Endothelial cell of umbilical vein (primary cell): ENCODE data around the gene WNT9B. TPM values are rescaled to one million over a fixed set of nuclear protein-coding genes. Genes with fewer than 3 reads are reported as not detected.

Experiments
- BruUV-seq: library from RNA; stranded (reverse); fragments of 400-500 nt; replicated peaks from 2 replicates; lab custom pipeline; 2021; lab: Mats Ljungman, UMichigan
- CTCF ChIA-PET: fragments of 300-600, 350-600 bp; sonication (Branson Sonifier 250); formaldehyde crosslinking; loops from one replicate; lab custom pipeline; 2021; ENCODE audit warnings: antibody characterized with exemption, inconsistent platforms; lab: Charles Lee
- POLR2A ChIA-PET: fragments of 300-600, 350-600 bp; sonication (Branson Sonifier 250); formaldehyde crosslinking; loops from one replicate; lab custom pipeline; 2021; ENCODE audit warnings: antibody characterized with exemption, inconsistent platforms; lab: Charles Lee
- DNase-seq: peaks from one replicate; pipeline ENCODE4 v3.0.0-alpha.2; 2011; ENCODE audit warnings: low read depth, low spot score
- FAIRE-seq: peaks from 2 replicates; lab custom pipeline; 2011; peaks lifted over from hg19 to GRCh38; lab: Jason Lieb, UNC
- H2AFZ ChIP-seq: 2 replicates; pipeline ENCODE4 v1.6.0; 2012; ENCODE audit warnings: low read depth, low read length, control low read depth, inconsistent platforms
- H3K27ac ChIP-seq: 2 replicates; pipeline ENCODE4 v1.5.1; 2011; ENCODE audit warnings: low read depth, mild to moderate bottlenecking, control low read depth, low read length, moderate library complexity; ENCODE audit not compliant: insufficient read depth
- H3K27me3 ChIP-seq, 2 experiments: 2 replicates each; pipeline versions ENCODE4 v1.6.0 to v1.6.1; 2011; ENCODE audit warnings: low read length in 2 of 2, mixed read lengths in 1 of 2; ENCODE audit not compliant: control insufficient read depth in 2 of 2, insufficient read depth in 2 of 2
- H3K36me3 ChIP-seq, 2 experiments: 2 replicates in 1 of 2; 3 replicates in 1 of 2; pipeline ENCODE4 v1.5.1; 2011; ENCODE audit warnings: low read length in 2 of 2, mild to moderate bottlenecking in 1 of 2, moderate library complexity in 1 of 2; ENCODE audit not compliant: control insufficient read depth in 2 of 2, insufficient read depth in 2 of 2; ENCODE audit errors: extremely low read depth in 1 of 2
- H3K4me1 ChIP-seq: 3 replicates; pipeline ENCODE4 v1.5.1; 2011; ENCODE audit warnings: mild to moderate bottlenecking, low read length; ENCODE audit not compliant: control insufficient read depth, insufficient read depth; ENCODE audit errors: extremely low read depth
- H3K4me2 ChIP-seq: 2 replicates; pipeline ENCODE4 v1.6.1; 2011; ENCODE audit warnings: low read length, control low read depth, mixed read lengths; ENCODE audit not compliant: insufficient read depth
- H3K4me3 ChIP-seq, 3 experiments: fragments of 200-600 bp in 1 of 3; sonication (generic), shearing (Covaris generic) in 1 of 3; replicated peaks in 1 of 3; 2 replicates each; pipeline ENCODE4 v1.5.1; 2011 to 2016; ENCODE audit warnings: control low read depth in 3 of 3, low read length in 3 of 3, mild to moderate bottlenecking in 2 of 3, inconsistent platforms in 1 of 3, low read depth in 1 of 3, moderate library complexity in 1 of 3; ENCODE audit not compliant: insufficient read depth in 1 of 3
- H3K79me2 ChIP-seq: 2 replicates; pipeline ENCODE4 v1.6.0; 2012; ENCODE audit warnings: low read length, inconsistent platforms; ENCODE audit not compliant: control insufficient read depth, insufficient read depth
- H3K9ac ChIP-seq: replicated peaks from 2 replicates; pipeline ENCODE3; 2011; ENCODE audit warnings: low read length, control low read depth; ENCODE audit not compliant: insufficient read depth; ENCODE audit errors: extremely low read depth
- H3K9me1 ChIP-seq: replicated peaks from 3 replicates; pipeline ENCODE4 v1.6.0; 2011; ENCODE audit warnings: mild to moderate bottlenecking, low read length; ENCODE audit not compliant: control insufficient read depth, insufficient read depth; ENCODE audit errors: extremely low read depth
- H3K9me3 ChIP-seq: replicated peaks from 2 replicates; pipeline ENCODE4 v1.5.1; 2012; ENCODE audit warnings: low read length, inconsistent platforms; ENCODE audit not compliant: control insufficient read depth, insufficient read depth
- H4K20me1 ChIP-seq: replicated peaks from 2 replicates; pipeline ENCODE3; 2011; ENCODE audit warnings: mild to moderate bottlenecking, low read length; ENCODE audit not compliant: control insufficient read depth, insufficient read depth; ENCODE audit errors: extremely low read depth
- EZH2 ChIP-seq: IDR thresholded peaks from 2 replicates; pipeline ENCODE4 v1.6.1; 2012; ENCODE audit warnings: borderline replicate concordance, low read depth, mild to moderate bottlenecking, moderate library complexity, low read length, inconsistent platforms; ENCODE audit not compliant: severe bottlenecking
- FOS ChIP-seq: IDR thresholded peaks from 2 replicates; pipeline ENCODE4 v1.6.1; 2011; ENCODE audit warnings: mild to moderate bottlenecking, low read length, moderate library complexity, borderline replicate concordance; ENCODE audit not compliant: insufficient read depth
- GATA2 ChIP-seq: IDR thresholded peaks from 2 replicates; pipeline ENCODE4 v1.7.0; 2011; ENCODE audit warnings: low read depth, mild to moderate bottlenecking, moderate library complexity, mixed read lengths, low read length; ENCODE audit not compliant: insufficient read length, insufficient read depth
- JUN ChIP-seq: IDR thresholded peaks from 2 replicates; pipeline ENCODE4 v1.6.1; 2011; ENCODE audit warnings: borderline replicate concordance, low read depth; ENCODE audit not compliant: insufficient read length, insufficient read depth
- MYC ChIP-seq: IDR thresholded peaks from one replicate; pipeline ENCODE4 v1.6.1; 2011; ENCODE audit warnings: mild to moderate bottlenecking, low read depth, low read length
- POLR2A ChIP-seq: IDR thresholded peaks from 2 replicates; pipeline ENCODE4 v1.6.1; 2012; ENCODE audit warnings: low read depth, mild to moderate bottlenecking, control low read depth, low read length
- POLR2AphosphoS5 ChIP-seq: IDR thresholded peaks from 2 replicates; pipeline ENCODE4 v1.6.1; 2012; ENCODE audit warnings: low read depth, mild to moderate bottlenecking, control low read depth, low read length, moderate library complexity; ENCODE audit not compliant: insufficient read depth
- dilution Hi-C: fragments of 300-500 bp; cut with MboI; formaldehyde crosslinking; loops from one replicate; pipeline ENCODE4 v1.15.0; 2019; ENCODE audit warnings: low sequenced_read_pairs; ENCODE audit not compliant: extremely low pct_ligation_motif_present
- intact Hi-C: fragments of 100-400 bp; cut with micrococcal nuclease; formaldehyde crosslinking; loops from one replicate; pipeline ENCODE4 v1.10.0; 2022
- polyA plus RNA-seq, 4 experiments: library from polyadenylated mRNA; depleted of rRNA in 3 of 4; stranded (reverse) in 3 of 4; unstranded in 1 of 4; fragments of >200 nt; gene quantifications; 2 replicates each; pipeline versions ENCODE4 v1.2.1 to v1.2.3, GENCODE V29; 2011 to 2012; ENCODE audit warnings: missing spikeins in 1 of 4
- total RNA-seq: library from RNA; stranded (reverse); gene quantifications from 2 replicates; pipeline ENCODE4 v1.2.3, GENCODE V29; 2021
- TF ChIP-seq, protein P1 (sequence below), 2 donors: IDR thresholded peaks; 1 replicate in 1 of 2; 2 replicates in 1 of 2; pipeline ENCODE4 v1.5.1; 2011; ENCODE audit warnings: low read length in 2 of 2, mild to moderate bottlenecking in 2 of 2, moderate library complexity in 2 of 2, control low read depth in 1 of 2, inconsistent platforms in 1 of 2, low read depth in 1 of 2; ENCODE audit not compliant: insufficient read depth in 1 of 2; ENCODE audit errors: extremely low read depth in 1 of 2

The WNT9B gene
- total and polyA plus RNA-seq, 2 donors (not counting 3 experiments of a cell fraction or from before 2014, with no cell fraction given), result not detected

DNA sequence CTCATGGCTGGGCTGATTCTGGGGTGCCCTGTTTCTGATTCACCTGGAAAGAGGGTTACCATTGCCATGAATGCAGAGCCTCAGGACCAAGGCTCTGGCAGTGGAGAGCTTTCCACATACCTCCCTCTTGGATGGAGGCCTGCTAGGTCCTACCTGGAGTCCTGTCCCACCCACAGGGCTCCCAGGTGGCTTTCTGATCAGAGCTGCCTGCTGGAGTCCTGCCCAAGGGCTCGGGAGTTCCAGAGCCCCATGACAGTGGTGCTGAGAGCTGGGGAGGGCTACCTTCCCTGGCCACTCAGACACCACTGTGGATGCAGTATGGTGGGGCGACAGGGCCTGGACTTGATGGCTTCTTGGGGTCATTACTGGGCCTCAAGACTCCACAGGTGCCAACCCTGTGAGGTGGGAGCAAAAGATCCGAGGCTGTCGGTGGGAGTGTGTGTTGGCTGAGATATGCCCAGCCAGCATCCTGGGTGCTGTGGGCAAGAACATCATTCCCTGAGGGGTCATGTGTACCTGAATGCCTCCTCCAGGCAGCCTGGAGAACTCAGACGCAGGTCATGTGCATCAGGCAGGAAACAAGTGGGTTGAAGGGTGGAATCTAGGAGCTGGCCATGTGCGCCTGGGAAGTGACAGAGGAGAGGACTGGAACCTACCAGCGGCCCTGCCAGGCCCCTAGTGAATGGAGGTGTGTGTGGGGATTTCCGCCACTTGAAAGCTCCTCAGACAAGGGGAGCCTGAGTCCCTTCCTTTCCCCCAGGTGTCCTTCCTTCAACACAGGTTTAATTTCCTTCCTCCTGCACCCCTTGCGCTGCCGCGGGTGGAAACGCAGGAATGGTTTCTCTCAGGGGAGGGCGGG, 30.6 kb upstream of the WNT9B start:
- TF ChIP-seq EZH2, result peak; percentile 20
- no peak for TF ChIP-seq POLR2A
- TF ChIP-seq POLR2AphosphoS5, result no peak
- no TSS peak for BruUV-seq
- CTCF ChIA-PET, result interaction anchor here (5.5 kb wide), 1 partner anchor 14 kb away, joined by 34 read pairs; no protein-coding TSS in a partner anchor
- no peak overlapping the region for H3K4me2 ChIP-seq
- no peaks in the 10 kb centered on the region for H3K9me3 ChIP-seq
- intact Hi-C loops (loop anchor here (10.0 kb wide), 1 partner anchor 96 kb away; no protein-coding TSS in a partner anchor), dilution Hi-C loops (no loop called here)
- H3K9ac ChIP-seq, result no peak overlapping the region
- no peaks in the 10 kb centered on the region for H3K9me1 ChIP-seq
- no peak for DNase-seq
- H3K27ac ChIP-seq, result no peak overlapping the region
- POLR2A ChIA-PET, result no interaction called here
- no peaks in the 10 kb centered on the region for H4K20me1 ChIP-seq
- no peaks in the 10 kb centered on the region for H3K79me2 ChIP-seq
- H3K27me3 ChIP-seq, result peaks cover 60 to 66% of the 10 kb centered on the region in 2 experiments
- H3K4me3 ChIP-seq, result no peak overlapping the region
- no peak for FAIRE-seq
- no peak overlapping the region for H2AFZ ChIP-seq
- H3K4me1 ChIP-seq, result no peaks in the 10 kb centered on the region
- H3K36me3 ChIP-seq, result no peaks in the 10 kb centered on the region

- CTCF ChIA-PET, result interaction anchor here (1.5 to 5.5 kb wide), 2 partner anchors 13 to 27 kb away, joined by 3 to 34 read pairs; no protein-coding TSS in a partner anchor
- intact Hi-C loops, result loop anchor here (10.0 kb wide), 1 partner anchor 97 kb away; no protein-coding TSS in a partner anchor
- POLR2A ChIA-PET, result no interaction called here
These were observed 29.6 kb upstream of the WNT9B start for GRCh38 chr17:46821482-46822387.

More at GRCh38 chr17:46821482-46822387, 29.6 kb upstream of the WNT9B start:
- no peaks in the 10 kb centered on the region for H3K36me3 ChIP-seq
- no peaks in the 10 kb centered on the region for H3K9me3 ChIP-seq
- peaks cover 53 to 60% of the 10 kb centered on the region in 2 experiments for H3K27me3 ChIP-seq
- no peaks in the 10 kb centered on the region for H3K9me1 ChIP-seq
- TF ChIP-seq JUN (no peak), POLR2AphosphoS5 (no peak), GATA2 (no peak), MYC (no peak), FOS (no peak), EZH2 (peak; percentile 92), POLR2A (no peak)
- TF ChIP-seq, protein P1, sequence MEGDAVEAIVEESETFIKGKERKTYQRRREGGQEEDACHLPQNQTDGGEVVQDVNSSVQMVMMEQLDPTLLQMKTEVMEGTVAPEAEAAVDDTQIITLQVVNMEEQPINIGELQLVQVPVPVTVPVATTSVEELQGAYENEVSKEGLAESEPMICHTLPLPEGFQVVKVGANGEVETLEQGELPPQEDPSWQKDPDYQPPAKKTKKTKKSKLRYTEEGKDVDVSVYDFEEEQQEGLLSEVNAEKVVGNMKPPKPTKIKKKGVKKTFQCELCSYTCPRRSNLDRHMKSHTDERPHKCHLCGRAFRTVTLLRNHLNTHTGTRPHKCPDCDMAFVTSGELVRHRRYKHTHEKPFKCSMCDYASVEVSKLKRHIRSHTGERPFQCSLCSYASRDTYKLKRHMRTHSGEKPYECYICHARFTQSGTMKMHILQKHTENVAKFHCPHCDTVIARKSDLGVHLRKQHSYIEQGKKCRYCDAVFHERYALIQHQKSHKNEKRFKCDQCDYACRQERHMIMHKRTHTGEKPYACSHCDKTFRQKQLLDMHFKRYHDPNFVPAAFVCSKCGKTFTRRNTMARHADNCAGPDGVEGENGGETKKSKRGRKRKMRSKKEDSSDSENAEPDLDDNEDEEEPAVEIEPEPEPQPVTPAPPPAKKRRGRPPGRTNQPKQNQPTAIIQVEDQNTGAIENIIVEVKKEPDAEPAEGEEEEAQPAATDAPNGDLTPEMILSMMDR (IDR thresholded peaks at IDR 0.05; ENCODE audit: extremely low read depth in 1 of 2, insufficient read depth in 1 of 2, low read depth in 1 of 2, low read length in 2 of 2), result no peak
- no peak overlapping the region for H3K4me3 ChIP-seq
- H2AFZ ChIP-seq, result no peak overlapping the region
- no peaks in the 10 kb centered on the region for H3K4me1 ChIP-seq
- no peak overlapping the region for H3K27ac ChIP-seq
- H3K79me2 ChIP-seq, result no peaks in the 10 kb centered on the region
- FAIRE-seq (no peak), DNase-seq (no peak)
- dilution Hi-C loops, result no loop called here
- BruUV-seq, result no TSS peak
- no peak overlapping the region for H3K4me2 ChIP-seq
- H4K20me1 ChIP-seq, result no peaks in the 10 kb centered on the region
- H3K9ac ChIP-seq, result no peak overlapping the region
